Pancreas (tissue), 10 donors: ENCODE results near the gene RND1. TPM values are rescaled to one million over a fixed set of nuclear protein-coding genes. Genes with fewer than 3 reads are reported as not detected.

ENCODE experiments used
- ATAC-seq, 4 donors: fragments of 200-7000 bp; cut with Tn5 transposase; one replicate each; pipeline versions ENCODE4 v1.8.0 to v1.9.1; 2020; ENCODE audit warnings: mild to moderate bottlenecking in 4 of 4, moderate library complexity in 4 of 4
- DNase-seq, 6 donors: peaks; one replicate each; pipeline ENCODE4 v3.0.0-alpha.2; 2020
- FAIRE-seq: peaks from 2 replicates; lab custom pipeline; 2012; peaks lifted over from hg19 to GRCh38; lab: Jason Lieb, UNC
- H3K27ac ChIP-seq, 4 donors: fragments of 200-600 bp; sonication (generic); 1 replicate in 3 of 4; 2 replicates in 1 of 4; pipeline versions ENCODE4 v1.5.0 to v1.8.0; 2020
- H3K27me3 ChIP-seq, 4 donors: fragments of 200-600 bp; one replicate each; pipeline ENCODE4 v1.8.0; 2021
- H3K36me3 ChIP-seq, 3 donors: fragments of 200-600 bp; sonication (generic) in 1 of 3; one replicate each; pipeline versions ENCODE4 v1.5.0 to v1.8.0; 2020 to 2021
- H3K4me1 ChIP-seq, 3 donors: fragments of 200-600 bp; one replicate each; pipeline ENCODE4 v1.8.0; 2021
- H3K4me3 ChIP-seq, 4 donors: fragments of 200-600 bp; sonication (generic) in 2 of 4; one replicate each; pipeline versions ENCODE4 v1.5.0 to v1.8.0; 2020 to 2021
- H3K9me3 ChIP-seq, 4 donors: fragments of 200-600 bp; one replicate each; pipeline ENCODE4 v1.8.0; 2021
- CTCF ChIP-seq, 4 donors: fragments of 200-600 bp; sonication (generic) in 3 of 4; IDR thresholded peaks; one replicate each; pipeline versions ENCODE4 v1.5.0 to v1.8.0; 2021; ENCODE audit warnings: antibody characterized with exemption in 4 of 4
- WGBS, 2 donors: extraction: QIAGEN DNeasy Blood & Tissue Kit; methylation state at CpG; one replicate each; pipeline ENCODE4 v1.1.7; 2013; 5-methylcytosine and 5-hydroxymethylcytosine counted together
- intact Hi-C, 3 donors: fragments of 100-400 bp; cut with DNase I; formaldehyde crosslinking; loops; one replicate each; pipeline versions ENCODE4 v1.11.1 to v1.14.2; 2022
- polyA plus RNA-seq, 2 donors: library from polyadenylated mRNA; stranded (reverse); fragments of 200-250 nt; gene quantifications; one replicate each; pipeline ENCODE4 v1.2.3, GENCODE V29; 2013
- total RNA-seq, 6 donors: library from RNA; stranded (reverse); fragmentation: NEBNext Ultra II Directional in 4 of 6; extraction: Animal tissue kit (Norgen Biotek cat#: 25700) in 4 of 6; gene quantifications; one replicate each; pipeline versions ENCODE4 v1.2.1 to v1.2.4, GENCODE V29; 2021 to 2023
- donor health status: healthy with polysubstance abuse.
- donor health status: DM: no; HTN: no; CAD: no; lungs with moderate emphysema.
- donor health status: DM: no; HTN: no; CAD: no.
- donor health status: control.
- donor health status: control.
- donor health status: Bipolar disorder and iron deficiency.
- donor health status: DM: yes; HTN: yes; CAD: no.
- donor health status: DM: no; HTN: no; CAD: no.
- donor health status: DM: no; HTN: no; CAD: no.
- donor health status: DM: yes; HTN: yes; CAD: no.

The RND1 gene
- total and polyA plus RNA-seq, 8 donors = 0.74 to 6.3 (median 2.1) TPM

GRCh38 chr12:48873096-48873495 is 7.4 kb upstream of the RND1 start:
- H3K27me3 ChIP-seq = no peaks in the 10 kb centered on the region
- 75 to 79% methylated on average over 4 of the region's 4 CpGs for WGBS, 2 donors
- H3K4me1 ChIP-seq = no peaks in the 10 kb centered on the region
- no peaks in the 10 kb centered on the region for H3K9me3 ChIP-seq
- TF ChIP-seq CTCF (IDR thresholded peaks at IDR 0.05) = no peak
- ATAC-seq (no peak), FAIRE-seq (no peak), DNase-seq (no peak)
- H3K4me3 ChIP-seq = no peak overlapping the region
- intact Hi-C loops = no loop called here
- H3K27ac ChIP-seq = no peak overlapping the region
- H3K36me3 ChIP-seq = no peaks in the 10 kb centered on the region

- H3K36me3 ChIP-seq = no peaks in the 10 kb centered on the region
- no peak overlapping the region for H3K27ac ChIP-seq
- TF ChIP-seq CTCF (IDR thresholded peaks at IDR 0.05) = no peak
- WGBS, 2 donors = 67 to 77% methylated on average over 2 of the region's 2 CpGs
- H3K27me3 ChIP-seq = no peaks in the 10 kb centered on the region
- no peaks in the 10 kb centered on the region for H3K9me3 ChIP-seq
- FAIRE-seq (no peak), DNase-seq (no peak), ATAC-seq (no peak)
- H3K4me1 ChIP-seq = peaks cover 0 to 14% (median 0%) of the 10 kb centered on the region in 3 donors
- intact Hi-C loops = no loop called here
- no peak overlapping the region for H3K4me3 ChIP-seq
Measured at GRCh38 chr12:48869191-48869590, 3.5 kb upstream of the RND1 start.

- no peak overlapping the region for H3K4me3 ChIP-seq
- H3K36me3 ChIP-seq = no peaks in the 10 kb centered on the region
- DNase-seq (no peak), ATAC-seq (no peak), FAIRE-seq (no peak)
- intact Hi-C loops = no loop called here
- H3K27me3 ChIP-seq = no peaks in the 10 kb centered on the region
- no peak overlapping the region for H3K27ac ChIP-seq
- TF ChIP-seq CTCF (IDR thresholded peaks at IDR 0.05) = no peak
- peaks cover 0 to 14% (median 0%) of the 10 kb centered on the region in 3 donors for H3K4me1 ChIP-seq
- no peaks in the 10 kb centered on the region for H3K9me3 ChIP-seq
- WGBS, 2 donors = 88 to 95% methylated on average over 1 to 2 of the region's 2 CpGs
Measured at GRCh38 chr12:48868451-48868850, 2.8 kb upstream of the RND1 start.

- no peak for TF ChIP-seq CTCF (IDR thresholded peaks at IDR 0.05)
- WGBS, 2 donors = 67 to 75% methylated on average over 5 to 6 of the region's 6 CpGs
- ATAC-seq (peak in 3 of 4 donors; percentile 24 to 56 (median 49)), DNase-seq (no peak), FAIRE-seq (no peak)
- Histone ChIP-seq H3K4me1 (peaks cover 0 to 14% (median 0%) of the 10 kb centered on the region in 3 donors), H3K27me3 (no peaks in the 10 kb centered on the region), H3K27ac (peak overlapping the region in 2 of 4 donors; percentile 80 to 81), H3K36me3 (no peaks in the 10 kb centered on the region), H3K9me3 (no peaks in the 10 kb centered on the region), H3K4me3 (peak overlapping the region in 2 of 4 donors; percentile 51 to 84)
- intact Hi-C loops = no loop called here
Measured at GRCh38 chr12:48866052-48866711, 512 bp upstream of the RND1 start.

GRCh38 chr12:48863291-48863690 is 2.4 kb downstream of the RND1 start:
- 85 to 87% methylated on average over 4 of the region's 4 CpGs for WGBS, 2 donors
- ATAC-seq = no peak
- H3K27ac ChIP-seq = no peak overlapping the region
- no peaks in the 10 kb centered on the region for H3K27me3 ChIP-seq
- H3K4me3 ChIP-seq = no peak overlapping the region
- no peak for FAIRE-seq
- H3K4me1 ChIP-seq = peaks cover 0 to 14% (median 0%) of the 10 kb centered on the region in 3 donors
- no peak for DNase-seq
- no peaks in the 10 kb centered on the region for H3K36me3 ChIP-seq
- no peak for TF ChIP-seq CTCF (IDR thresholded peaks at IDR 0.05)
- no peaks in the 10 kb centered on the region for H3K9me3 ChIP-seq
- intact Hi-C loops = no loop called here
